Hepatocyte (in vitro differentiated cells): Measurements from ENCODE around the gene NOTUM. TPM values are rescaled to one million over a fixed set of nuclear protein-coding genes. Genes with fewer than 3 reads are reported as not detected.

ENCODE experiments used
- DNase-seq: peaks from one replicate; pipeline ENCODE4 v3.0.0-alpha.2; 2016; ENCODE audit warnings: low spot score
- H2AFZ ChIP-seq: fragments of 200-600 bp; sonication (generic); 2 replicates; pipeline ENCODE4 v1.6.0; 2016; ENCODE audit warnings: antibody characterized with exemption, mild to moderate bottlenecking
- H3K27ac ChIP-seq: fragments of 200-600 bp; sonication (generic); 2 replicates; pipeline ENCODE4 v1.5.1; 2016; ENCODE audit warnings: mild to moderate bottlenecking
- H3K27me3 ChIP-seq: fragments of 200-600 bp; sonication (generic); 2 replicates; pipeline ENCODE4 v1.6.1; 2016
- H3K36me3 ChIP-seq: fragments of 200-600 bp; sonication (generic); replicated peaks from 2 replicates; pipeline ENCODE4 v1.5.1; 2016; ENCODE audit warnings: low read depth; ENCODE audit not compliant: insufficient read depth
- H3K4me1 ChIP-seq: fragments of 200-600 bp; sonication (generic); 2 replicates; pipeline ENCODE4 v1.5.1; 2016; ENCODE audit warnings: mild to moderate bottlenecking, moderate library complexity; ENCODE audit not compliant: insufficient read depth
- H3K4me2 ChIP-seq: fragments of 200-600 bp; sonication (generic); 2 replicates; pipeline ENCODE4 v1.6.0; 2016
- H3K4me3 ChIP-seq: fragments of 200-600 bp; sonication (generic); 2 replicates; pipeline ENCODE4 v1.5.1; 2016; ENCODE audit warnings: mild to moderate bottlenecking
- H3K79me2 ChIP-seq: fragments of 200-600 bp; sonication (generic); 2 replicates; pipeline ENCODE4 v1.6.0; 2017; ENCODE audit warnings: mild to moderate bottlenecking
- H3K9me2 ChIP-seq: fragments of 200-600 bp; sonication (generic); replicated peaks from 2 replicates; pipeline ENCODE4 v1.6.0; 2017; ENCODE audit warnings: mild to moderate bottlenecking; ENCODE audit not compliant: insufficient read depth
- H3K9me3 ChIP-seq: fragments of 200-600 bp; sonication (generic); 2 replicates; pipeline ENCODE4 v1.5.1; 2016; ENCODE audit warnings: low read depth, mild to moderate bottlenecking
- H4K20me1 ChIP-seq: fragments of 200-600 bp; sonication (generic); 2 replicates; pipeline ENCODE4 v1.6.0; 2016; ENCODE audit warnings: mild to moderate bottlenecking; ENCODE audit not compliant: insufficient read depth, poor library complexity, severe bottlenecking
- CTCF ChIP-seq: fragments of 200-600 bp; sonication (generic); IDR thresholded peaks from 2 replicates; pipeline ENCODE4 v1.5.1; 2016; ENCODE audit warnings: antibody characterized with exemption, mild to moderate bottlenecking; ENCODE audit not compliant: poor library complexity
- EZH2 ChIP-seq: fragments of 200-600 bp; sonication (generic); IDR thresholded peaks from 2 replicates; pipeline ENCODE4 v1.6.1; 2016; ENCODE audit warnings: antibody characterized with exemption, mild to moderate bottlenecking, borderline replicate concordance
- EZH2phosphoT487 ChIP-seq: fragments of 200-600 bp; sonication (generic); IDR thresholded peaks from one replicate; pipeline ENCODE4 v1.6.1; 2018; ENCODE audit warnings: antibody characterized with exemption, mild to moderate bottlenecking, low read depth, moderate library complexity; ENCODE audit not compliant: unreplicated experiment, severe bottlenecking
- WGBS: methylation state at CpG from one replicate; pipeline ENCODE4 v1.1.6; 2016; ENCODE audit warnings: low lambda C conversion rate; ENCODE audit errors: missing lambda C conversion rate; 5-methylcytosine and 5-hydroxymethylcytosine counted together
- polyA plus RNA-seq: library from polyadenylated mRNA; unstranded; fragments of >200 nt; fragmentation: Nextera tagmentation; extraction: Ambion mirVana; gene quantifications from 2 replicates; pipeline ENCODE4 v1.2.1, GENCODE V29; 2016
- total RNA-seq: library from RNA; depleted of rRNA; stranded (reverse); fragments of >200 nt; gene quantifications from 2 replicates; pipeline ENCODE4 v1.2.3, GENCODE V29; 2014

NOTUM gene
- total and polyA plus RNA-seq, 2 experiments from 2014 or later = 1.0 to 4.7 TPM

- Histone ChIP-seq H3K9me3 (no peaks in the 10 kb centered on the region), H3K79me2 (no peaks in the 10 kb centered on the region), H3K4me1 (no peaks in the 10 kb centered on the region), H3K4me3 (no peak overlapping the region), H3K9me2 (no peaks in the 10 kb centered on the region), H3K27ac (no peak overlapping the region), H4K20me1 (no peaks in the 10 kb centered on the region), H3K4me2 (no peak overlapping the region), H3K36me3 (no peaks in the 10 kb centered on the region), H2AFZ (no peak overlapping the region), H3K27me3 (no peaks in the 10 kb centered on the region)
- no peak for DNase-seq
- TF ChIP-seq EZH2phosphoT487 = no peak
- no peak for TF ChIP-seq CTCF
- no peak for TF ChIP-seq EZH2
- WGBS = 89% methylated on average over 9 of the region's 9 CpGs
Observed at GRCh38 chr17:81944858-81945257, 16.1 kb downstream of the NOTUM start.

- H3K4me2 ChIP-seq = no peak overlapping the region
- no peak for DNase-seq
- no peaks in the 10 kb centered on the region for H3K36me3 ChIP-seq
Observed at GRCh38 chr17:81942167-81942553, 18.8 kb downstream of the NOTUM start.

GRCh38 chr17:81941484-81942166 is 19.4 kb downstream of the NOTUM start:
- H3K9me2 ChIP-seq = no peaks in the 10 kb centered on the region
- WGBS = 57% methylated on average over 29 of the region's 30 CpGs
- H3K4me3 ChIP-seq = no peak overlapping the region
- TF ChIP-seq EZH2phosphoT487 = no peak
- no peak for TF ChIP-seq EZH2
- TF ChIP-seq CTCF = no peak
- no peak for DNase-seq
- H3K27ac ChIP-seq = no peak overlapping the region
- no peaks in the 10 kb centered on the region for H4K20me1 ChIP-seq
- H3K4me2 ChIP-seq = no peak overlapping the region
- peaks cover 4% of the 10 kb centered on the region for H3K79me2 ChIP-seq
- no peaks in the 10 kb centered on the region for H3K9me3 ChIP-seq
- H3K4me1 ChIP-seq = peaks cover 3% of the 10 kb centered on the region
- H2AFZ ChIP-seq = no peak overlapping the region
- no peaks in the 10 kb centered on the region for H3K27me3 ChIP-seq
- H3K36me3 ChIP-seq = no peaks in the 10 kb centered on the region

More at GRCh38 chr17:81942167-81942553, 18.8 kb downstream of the NOTUM start:
- H3K4me3 ChIP-seq = no peak overlapping the region
- no peaks in the 10 kb centered on the region for H3K27me3 ChIP-seq
- no peaks in the 10 kb centered on the region for H4K20me1 ChIP-seq
- TF ChIP-seq EZH2phosphoT487 (no peak), EZH2 (no peak), CTCF (no peak)
- no peak overlapping the region for H2AFZ ChIP-seq
- no peak overlapping the region for H3K27ac ChIP-seq
- 84% methylated on average over 5 of the region's 12 CpGs for WGBS
- H3K4me1 ChIP-seq = no peaks in the 10 kb centered on the region
- no peaks in the 10 kb centered on the region for H3K9me2 ChIP-seq
- no peaks in the 10 kb centered on the region for H3K9me3 ChIP-seq
- no peaks in the 10 kb centered on the region for H3K79me2 ChIP-seq
